Parathyroid adenoma (tissue), 2 donors: ENCODE measurements around the gene ADGRG3.

ENCODE experiments used
- H2AFZ ChIP-seq: fragments of 300-600 bp; sonication (generic); one replicate; pipeline ENCODE4 v1.7.0; 2017; ENCODE audit warnings: antibody characterized with exemption, mild to moderate bottlenecking
- H3K27ac ChIP-seq: fragments of 300-600 bp; sonication (generic); one replicate; pipeline ENCODE4 v1.7.0; 2017
- H3K27me3 ChIP-seq: fragments of 300-600 bp; sonication (generic); one replicate; pipeline ENCODE4 v1.7.0; 2017; ENCODE audit warnings: low read length; ENCODE audit not compliant: control insufficient read depth, insufficient read depth
- H3K36me3 ChIP-seq: fragments of 300-600 bp; sonication (generic); one replicate; pipeline ENCODE4 v1.7.0; 2017; ENCODE audit warnings: low read length; ENCODE audit not compliant: control insufficient read depth, insufficient read depth
- H3K4me1 ChIP-seq: fragments of 300-600 bp; sonication (generic); one replicate; pipeline ENCODE4 v1.7.0; 2017; ENCODE audit warnings: control low read depth
- H3K4me2 ChIP-seq: fragments of 300-600 bp; sonication (generic); one replicate; pipeline ENCODE4 v1.7.0; 2017; ENCODE audit warnings: low read length
- H3K4me3 ChIP-seq: fragments of 300-600 bp; sonication (generic); one replicate; pipeline ENCODE4 v1.7.0; 2017; ENCODE audit warnings: low read depth, low read length
- H3K79me2 ChIP-seq: fragments of 300-600 bp; sonication (generic); one replicate; pipeline ENCODE4 v1.7.0; 2017; ENCODE audit warnings: control low read depth
- H3K9ac ChIP-seq: fragments of 300-600 bp; sonication (generic); one replicate; pipeline ENCODE4 v1.7.0; 2017; ENCODE audit warnings: mild to moderate bottlenecking
- H3K9me3 ChIP-seq: fragments of 300-600 bp; sonication (generic); one replicate; pipeline ENCODE4 v1.7.0; 2017; ENCODE audit warnings: low read length; ENCODE audit not compliant: control insufficient read depth
- TF ChIP-seq, protein P1 (sequence below): fragments of 300-600 bp; sonication (generic); IDR thresholded peaks from one replicate; pipeline ENCODE4 v1.7.0; 2017; ENCODE audit warnings: antibody characterized with exemption, mild to moderate bottlenecking
- donor health status: primary hyperparathyroidism.

ADGRG3 gene

DNA sequence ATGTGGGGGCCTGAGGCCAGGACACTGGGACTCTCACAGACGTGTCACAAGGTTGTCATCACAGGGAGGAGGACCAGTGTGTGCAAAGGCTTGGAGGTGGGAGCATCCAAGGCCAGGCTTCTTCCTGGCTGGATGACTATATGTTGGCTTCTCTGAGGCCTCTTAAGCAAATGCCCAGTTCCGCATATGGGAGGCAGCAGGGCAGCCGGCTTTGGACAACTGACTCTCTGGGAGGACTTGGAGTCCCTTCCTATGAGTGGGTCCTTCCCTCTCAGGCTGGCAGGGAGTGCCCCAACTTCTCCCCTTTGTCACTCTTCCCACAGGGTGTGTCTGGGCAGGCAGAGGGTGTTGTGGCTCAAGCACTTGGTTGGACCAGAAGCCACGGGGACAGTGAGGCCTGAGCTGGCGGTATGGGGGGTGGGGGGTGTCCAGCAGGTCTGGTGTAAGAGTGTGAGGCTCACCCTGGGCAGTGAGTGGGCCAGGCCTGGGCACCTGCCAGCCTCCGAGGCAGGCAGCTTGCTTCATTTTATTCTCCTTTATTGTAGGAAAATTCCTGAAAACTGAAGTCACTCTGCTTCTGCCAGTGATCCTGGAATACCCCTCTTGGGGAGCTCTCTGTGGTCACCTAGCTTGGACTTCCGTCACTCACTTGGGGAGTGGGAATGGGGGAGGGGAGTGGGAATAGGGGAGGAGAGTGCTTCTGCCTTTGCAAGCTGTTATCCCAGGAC, 24.8 kb upstream of the ADGRG3 start:
- H3K4me1 ChIP-seq, result peaks cover 5% of the 10 kb centered on the region
- peaks cover 8% of the 10 kb centered on the region for H3K79me2 ChIP-seq
- H3K9me3 ChIP-seq, result no peaks in the 10 kb centered on the region
- H3K27me3 ChIP-seq, result no peaks in the 10 kb centered on the region
- TF ChIP-seq, protein P1, sequence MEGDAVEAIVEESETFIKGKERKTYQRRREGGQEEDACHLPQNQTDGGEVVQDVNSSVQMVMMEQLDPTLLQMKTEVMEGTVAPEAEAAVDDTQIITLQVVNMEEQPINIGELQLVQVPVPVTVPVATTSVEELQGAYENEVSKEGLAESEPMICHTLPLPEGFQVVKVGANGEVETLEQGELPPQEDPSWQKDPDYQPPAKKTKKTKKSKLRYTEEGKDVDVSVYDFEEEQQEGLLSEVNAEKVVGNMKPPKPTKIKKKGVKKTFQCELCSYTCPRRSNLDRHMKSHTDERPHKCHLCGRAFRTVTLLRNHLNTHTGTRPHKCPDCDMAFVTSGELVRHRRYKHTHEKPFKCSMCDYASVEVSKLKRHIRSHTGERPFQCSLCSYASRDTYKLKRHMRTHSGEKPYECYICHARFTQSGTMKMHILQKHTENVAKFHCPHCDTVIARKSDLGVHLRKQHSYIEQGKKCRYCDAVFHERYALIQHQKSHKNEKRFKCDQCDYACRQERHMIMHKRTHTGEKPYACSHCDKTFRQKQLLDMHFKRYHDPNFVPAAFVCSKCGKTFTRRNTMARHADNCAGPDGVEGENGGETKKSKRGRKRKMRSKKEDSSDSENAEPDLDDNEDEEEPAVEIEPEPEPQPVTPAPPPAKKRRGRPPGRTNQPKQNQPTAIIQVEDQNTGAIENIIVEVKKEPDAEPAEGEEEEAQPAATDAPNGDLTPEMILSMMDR, result no peak
- no peak overlapping the region for H2AFZ ChIP-seq
- H3K36me3 ChIP-seq, result no peaks in the 10 kb centered on the region
- H3K4me3 ChIP-seq, result no peak overlapping the region
- H3K27ac ChIP-seq, result no peak overlapping the region
- H3K4me2 ChIP-seq, result no peak overlapping the region
- H3K9ac ChIP-seq, result no peak overlapping the region

DNA sequence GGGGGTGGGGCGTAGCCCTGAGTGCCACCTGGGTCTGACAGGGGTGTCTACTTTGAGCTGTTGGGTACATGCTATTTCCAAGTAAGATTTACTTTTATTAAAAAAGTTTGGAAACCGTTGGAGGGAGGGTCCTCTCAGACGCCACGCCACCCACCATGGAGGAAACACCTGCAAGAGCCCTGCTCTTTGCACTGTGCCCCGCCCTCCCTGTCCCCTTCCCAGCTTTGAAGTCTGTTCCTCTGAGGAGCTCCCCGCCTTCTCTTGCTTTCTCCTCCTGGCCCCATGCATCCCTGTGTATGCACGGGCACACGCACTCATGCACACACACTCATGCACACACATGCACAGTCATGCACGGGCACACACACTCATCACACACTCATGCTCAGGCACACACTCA, 24.2 kb upstream of the ADGRG3 start:
- no peak overlapping the region for H3K4me2 ChIP-seq
- peaks cover 5% of the 10 kb centered on the region for H3K4me1 ChIP-seq
- H3K36me3 ChIP-seq, result no peaks in the 10 kb centered on the region
- H3K9me3 ChIP-seq, result no peaks in the 10 kb centered on the region
- TF ChIP-seq, protein P1, result no peak
- H3K79me2 ChIP-seq, result peaks cover 11% of the 10 kb centered on the region
- no peak overlapping the region for H2AFZ ChIP-seq
- H3K27me3 ChIP-seq, result no peaks in the 10 kb centered on the region
- no peak overlapping the region for H3K27ac ChIP-seq
- H3K4me3 ChIP-seq, result no peak overlapping the region
- no peak overlapping the region for H3K9ac ChIP-seq

DNA sequence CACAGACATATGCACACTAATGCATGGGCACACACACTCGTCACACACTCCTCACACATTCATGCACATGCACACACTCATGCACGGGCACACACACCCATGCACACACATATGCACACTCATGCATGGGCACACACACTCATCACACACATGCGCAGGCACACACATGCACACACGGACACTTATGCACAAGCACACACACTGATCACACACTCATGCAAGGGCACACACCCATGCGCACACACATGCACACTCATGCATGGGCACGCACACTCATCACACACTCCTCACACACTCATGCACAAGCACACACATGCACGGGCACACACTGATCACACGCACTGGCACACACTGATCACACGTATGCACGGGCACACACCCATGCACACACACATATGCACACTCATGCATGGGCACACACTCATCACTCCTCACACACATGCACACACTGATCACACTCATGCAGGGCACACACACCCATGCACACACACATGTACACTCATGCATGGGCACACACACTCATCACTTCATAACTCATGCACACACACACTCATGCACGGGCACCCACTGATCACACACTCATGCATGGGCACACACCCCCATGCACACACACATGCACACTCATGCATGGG, 23.6 kb upstream of the ADGRG3 start:
- no peaks in the 10 kb centered on the region for H3K9me3 ChIP-seq
- no peak overlapping the region for H3K4me3 ChIP-seq
- no peak overlapping the region for H3K4me2 ChIP-seq
- H3K79me2 ChIP-seq, result peaks cover 11% of the 10 kb centered on the region
- no peak overlapping the region for H2AFZ ChIP-seq
- TF ChIP-seq, protein P1, result no peak
- no peak overlapping the region for H3K9ac ChIP-seq
- H3K36me3 ChIP-seq, result no peaks in the 10 kb centered on the region
- H3K27me3 ChIP-seq, result no peaks in the 10 kb centered on the region
- peaks cover 5% of the 10 kb centered on the region for H3K4me1 ChIP-seq
- H3K27ac ChIP-seq, result no peak overlapping the region

DNA sequence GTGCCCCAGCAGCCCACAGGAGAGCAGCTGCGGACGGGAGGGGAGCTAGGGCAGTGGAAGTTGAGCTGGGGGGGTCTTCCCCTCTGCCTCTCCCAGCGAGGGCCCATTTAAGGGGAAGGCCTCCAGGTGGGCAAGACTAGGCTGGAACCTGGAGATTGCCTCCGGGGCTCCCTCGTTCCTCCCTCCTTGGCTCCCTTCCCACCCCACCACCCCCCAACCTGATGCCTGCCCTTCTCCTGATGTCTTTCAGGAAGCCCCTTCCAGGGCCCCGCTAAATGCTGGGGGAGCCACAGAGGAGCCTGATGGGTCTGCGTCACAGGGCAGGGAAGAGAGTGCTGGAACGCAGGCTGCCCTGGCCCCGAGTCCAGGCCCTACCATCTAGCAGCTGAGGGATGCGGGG, 22.9 kb upstream of the ADGRG3 start:
- TF ChIP-seq, protein P1, result no peak
- no peaks in the 10 kb centered on the region for H3K27me3 ChIP-seq
- H2AFZ ChIP-seq, result no peak overlapping the region
- H3K79me2 ChIP-seq, result peaks cover 11% of the 10 kb centered on the region
- H3K27ac ChIP-seq, result peak overlapping the region; percentile 30
- no peak overlapping the region for H3K4me2 ChIP-seq
- no peaks in the 10 kb centered on the region for H3K9me3 ChIP-seq
- no peak overlapping the region for H3K9ac ChIP-seq
- H3K36me3 ChIP-seq, result no peaks in the 10 kb centered on the region
- no peak overlapping the region for H3K4me3 ChIP-seq
- peaks cover 5% of the 10 kb centered on the region for H3K4me1 ChIP-seq
